ENCODE measurements around the gene NDUFAF8. TPM values are rescaled to one million over a fixed set of nuclear protein-coding genes. Genes with fewer than 3 reads are reported as not detected.

NDUFAF8 gene
- total RNA-seq, 1 experiment from 2014 or later, result 102 TPM

GRCh38 chr17:81238490-81238814, 666 bp upstream of the NDUFAF8 start:
- Histone ChIP-seq H3K9me2 (ENCODE audit: insufficient read depth) (no peaks in the 10 kb centered on the region), H3K4me3 (replicated peaks in 1 of 2; ENCODE audit: low read depth in 1 of 2, low read length in 2 of 2) (peak overlapping the region; percentile 94 to 100), H3K36me3 (ENCODE audit: control insufficient read depth in 1 of 2, insufficient read depth in 2 of 2, low read length in 2 of 2) (peaks cover 0 to 10% of the 10 kb centered on the region in 2 experiments; a peak in 1 of 4 replicates), H4K20me1 (ENCODE audit: insufficient read depth) (no peaks in the 10 kb centered on the region), H3K9me3 (ENCODE audit: control insufficient read depth in 1 of 2, insufficient read depth in 1 of 2, low read depth in 1 of 2, low read length in 2 of 2) (no peaks in the 10 kb centered on the region), H3K4me1 (ENCODE audit: control insufficient read depth in 1 of 2, insufficient read depth in 2 of 2, low read length in 2 of 2) (peaks cover 12 to 35% of the 10 kb centered on the region in 2 experiments; a peak in 3 of 4 replicates), H3K27ac (ENCODE audit: low read depth, low read length) (peak overlapping the region; percentile 48; the same call in 1 of the 2 replicates), H3K4me2 (ENCODE audit: low read length) (peak overlapping the region; percentile 99), H3K79me2 (ENCODE audit: insufficient read depth, low read length) (peaks cover 50% of the 10 kb centered on the region), H3K27me3 (ENCODE audit: insufficient read depth, low read length) (no peaks in the 10 kb centered on the region), H2AFZ (ENCODE audit: low read depth, low read length, poor library complexity, severe bottlenecking) (no peak overlapping the region), H3K9ac (ENCODE audit: low read length) (peak overlapping the region; percentile 98)
- ChIA-PET POLR2A (interaction anchor here (0.7 to 1.5 kb wide), 7 partner anchors 10 to 247 kb away, joined by 3 to 9 read pairs (median 5); partner anchors contain the start of genes CEP131 and CHMP6), CTCF (interaction anchor here (1.2 to 1.3 kb wide), 2 partner anchors 96 to 215 kb away, joined by 5 to 11 read pairs; no protein-coding TSS in a partner anchor), RAD21 (ENCODE audit: low non-redundant PET in 1 of 2, low total read pairs in 2 of 2, uncharacterized antibody in 2 of 2, unreplicated experiment in 2 of 2) (interaction anchor here in 1 of 2 experiments (1.1 kb wide), 1 partner anchor 16 kb away, joined by 3 read pairs; the partner anchor contains the start of gene CEP131)
- DNase-seq (ENCODE audit: low read depth, low spot score), result no peak
- intact Hi-C loops (cut with micrococcal nuclease), result no loop called here
- BruUV-seq (replicated peaks), result no TSS peak
- TF ChIP-seq YY1 (IDR thresholded peaks at IDR 0.05; ENCODE audit: extremely low read depth, insufficient replicate concordance, low read depth, low read length), result no peak
- no peak for TF ChIP-seq SP1 (IDR thresholded peaks at IDR 0.05; ENCODE audit: low read depth)
- TF ChIP-seq EZH2 (IDR thresholded peaks at IDR 0.05), result no peak
- no peak; the same call in 1 of the 2 replicates for ATAC-seq

GRCh38 chr17:81239714-81240555, 817 bp downstream of the NDUFAF8 start:
- RAD21 ChIA-PET (ENCODE audit: low non-redundant PET in 1 of 2, low total read pairs in 2 of 2, uncharacterized antibody in 2 of 2, unreplicated experiment in 2 of 2), result no interaction called here
- peaks cover 12 to 35% of the 10 kb centered on the region in 2 experiments; a peak in 3 of 4 replicates for H3K4me1 ChIP-seq (ENCODE audit: control insufficient read depth in 1 of 2, insufficient read depth in 2 of 2, low read length in 2 of 2)
- H3K9me2 ChIP-seq (ENCODE audit: insufficient read depth), result no peaks in the 10 kb centered on the region
- H4K20me1 ChIP-seq (ENCODE audit: insufficient read depth), result no peaks in the 10 kb centered on the region
- peak overlapping the region; percentile 99 for H3K4me2 ChIP-seq (ENCODE audit: low read length)
- H3K27me3 ChIP-seq (ENCODE audit: insufficient read depth, low read length), result no peaks in the 10 kb centered on the region
- BruUV-seq (replicated peaks), result no TSS peak
- no peak for DNase-seq (ENCODE audit: low read depth, low spot score)
- peak overlapping the region; percentile 86 for H3K27ac ChIP-seq (ENCODE audit: low read depth, low read length)
- intact Hi-C loops (cut with micrococcal nuclease), result loop anchor here (1.0 kb wide), 1 partner anchor 17 kb away; no protein-coding TSS in a partner anchor
- no peak for ATAC-seq
- peaks cover 0 to 10% of the 10 kb centered on the region in 2 experiments; a peak in 1 of 4 replicates for H3K36me3 ChIP-seq (ENCODE audit: control insufficient read depth in 1 of 2, insufficient read depth in 2 of 2, low read length in 2 of 2)
- TF ChIP-seq ZFX (IDR thresholded peaks at IDR 0.05), result peak; percentile 77; the same call in 1 of the 2 replicates
- TF ChIP-seq TCF7L2 (IDR thresholded peaks at IDR 0.05; ENCODE audit: borderline replicate concordance, extremely low read depth, insufficient read depth, insufficient read length), result no peak
- H3K4me3 ChIP-seq (replicated peaks in 1 of 2; ENCODE audit: low read depth in 1 of 2, low read length in 2 of 2), result peak overlapping the region; percentile 94 to 100
- POLR2A ChIA-PET, result interaction anchor here (0.9 to 1.5 kb wide), 6 partner anchors 15 to 278 kb away, joined by 4 to 9 read pairs (median 5); partner anchors contain the start of genes CEP131 and CHMP6
- no peaks in the 10 kb centered on the region for H3K9me3 ChIP-seq (ENCODE audit: control insufficient read depth in 1 of 2, insufficient read depth in 1 of 2, low read depth in 1 of 2, low read length in 2 of 2)
- H3K9ac ChIP-seq (ENCODE audit: low read length), result peak overlapping the region; percentile 98
- H2AFZ ChIP-seq (ENCODE audit: low read depth, low read length, poor library complexity, severe bottlenecking), result no peak overlapping the region
- CTCF ChIA-PET, result interaction anchor here (0.9 to 2.1 kb wide), 5 partner anchors 17 to 251 kb away, joined by 3 to 11 read pairs (median 5); partner anchors contain the start of gene CEP131
- H3K79me2 ChIP-seq (ENCODE audit: insufficient read depth, low read length), result peaks cover 50% of the 10 kb centered on the region

Measured in HCT116 (cell line).